ENCODE results near the gene TADA2B.

The TADA2B gene

GRCh38 chr4:7009564-7009963, 33.6 kb upstream of the TADA2B start:
- no peak for DNase-seq (ENCODE audit: low read depth)

GRCh38 chr4:7013175-7013574, 30.0 kb upstream of the TADA2B start:
- H3K4me3 ChIP-seq (ENCODE audit: low read length): no peak overlapping the region
- no peak for TF ChIP-seq CTCF (conservative IDR thresholded peaks at IDR 0.05; ENCODE audit: low read length)
- DNase-seq (ENCODE audit: low read depth): no peak

More at GRCh38 chr4:7009564-7009963, 33.6 kb upstream of the TADA2B start:
- H3K4me3 ChIP-seq (ENCODE audit: low read length): no peak overlapping the region
- TF ChIP-seq CTCF (conservative IDR thresholded peaks at IDR 0.05; ENCODE audit: low read length): no peak

GRCh38 chr4:7014815-7015214, 28.4 kb upstream of the TADA2B start:
- H3K4me3 ChIP-seq (ENCODE audit: low read length): no peak overlapping the region
- DNase-seq (ENCODE audit: low read depth): no peak
- TF ChIP-seq CTCF (conservative IDR thresholded peaks at IDR 0.05; ENCODE audit: low read length): no peak

GRCh38 chr4:7015383-7016035, 27.7 kb upstream of the TADA2B start:
- H3K4me3 ChIP-seq (ENCODE audit: low read length): no peak overlapping the region
- DNase-seq (ENCODE audit: low read depth): no peak
- no peak for TF ChIP-seq CTCF (conservative IDR thresholded peaks at IDR 0.05; ENCODE audit: low read length)

GRCh38 chr4:7016086-7016485, 27.1 kb upstream of the TADA2B start:
- DNase-seq (ENCODE audit: low read depth): no peak
- no peak for TF ChIP-seq CTCF (conservative IDR thresholded peaks at IDR 0.05; ENCODE audit: low read length)
- no peak overlapping the region for H3K4me3 ChIP-seq (ENCODE audit: low read length)

- no peak for TF ChIP-seq CTCF (conservative IDR thresholded peaks at IDR 0.05; ENCODE audit: low read length)
- DNase-seq (ENCODE audit: low read depth): no peak
- no peak overlapping the region for H3K4me3 ChIP-seq (ENCODE audit: low read length)
Observed at GRCh38 chr4:7016512-7016911, 26.7 kb upstream of the TADA2B start.

- no peak for TF ChIP-seq CTCF (conservative IDR thresholded peaks at IDR 0.05; ENCODE audit: low read length)
- no peak for DNase-seq (ENCODE audit: low read depth)
- H3K4me3 ChIP-seq (ENCODE audit: low read length): no peak overlapping the region
Observed at GRCh38 chr4:7017446-7018048, 25.6 kb upstream of the TADA2B start.
